Muscle of leg (tissue), 11 donors: Measurements from ENCODE around the gene GAGE2A. TPM values are rescaled to one million over a fixed set of nuclear protein-coding genes. Genes with fewer than 3 reads are reported as not detected.
"Not testable (repeated sequence)": the region's sequence is repeated elsewhere in the genome, so short reads cannot be mapped to it uniquely, and the experiment has no call there.

Experiments used
- DNase-seq: peaks from one replicate; pipeline ENCODE4 v3.0.0; 2013
- H3K27ac ChIP-seq: one replicate; pipeline ENCODE4 v1.5.1; 2013; ENCODE audit warnings: mild to moderate bottlenecking, low read length, control low read depth
- H3K27me3 ChIP-seq: one replicate; pipeline ENCODE4 v1.6.1; 2013; ENCODE audit warnings: low read length; ENCODE audit not compliant: control insufficient read depth, insufficient read depth
- H3K36me3 ChIP-seq: one replicate; pipeline ENCODE4 v1.6.1; 2013; ENCODE audit warnings: low read length; ENCODE audit not compliant: control insufficient read depth, insufficient read depth
- H3K4me1 ChIP-seq: one replicate; pipeline ENCODE4 v1.6.1; 2013; ENCODE audit warnings: low read length; ENCODE audit not compliant: control insufficient read depth, insufficient read depth
- H3K4me3 ChIP-seq: one replicate; pipeline ENCODE4 v1.5.1; 2013; ENCODE audit warnings: low read length, control low read depth
- H3K9me3 ChIP-seq: replicated peaks from 2 replicates; pipeline ENCODE4 v1.6.1; 2013; ENCODE audit warnings: low read depth, low read length; ENCODE audit not compliant: control insufficient read depth
- WGBS: methylation state at CpG from one replicate; pipeline ENCODE4 v1.1.5; 2013; ENCODE audit warnings: missing lambda C conversion rate; ENCODE audit not compliant: insufficient coverage; 5-methylcytosine and 5-hydroxymethylcytosine counted together
- polyA plus RNA-seq, 8 donors: library from polyadenylated mRNA; unstranded; fragments of 120-200 nt; gene quantifications; one replicate each; pipeline versions ENCODE4 v1.2.1 to v1.2.3, GENCODE V29; 2013; ENCODE audit warnings: inconsistent platforms in 1 of 8, low replicate concordance in 1 of 8; ENCODE audit not compliant: insufficient read length in 8 of 8, insufficient read depth in 1 of 8
- total RNA-seq: library from RNA; stranded (reverse); fragments of 120-200 nt; gene quantifications from one replicate; pipeline ENCODE4 v1.2.4, GENCODE V29; 2013

GAGE2A gene
- total and polyA plus RNA-seq, 9 donors, result not detected

DNA sequence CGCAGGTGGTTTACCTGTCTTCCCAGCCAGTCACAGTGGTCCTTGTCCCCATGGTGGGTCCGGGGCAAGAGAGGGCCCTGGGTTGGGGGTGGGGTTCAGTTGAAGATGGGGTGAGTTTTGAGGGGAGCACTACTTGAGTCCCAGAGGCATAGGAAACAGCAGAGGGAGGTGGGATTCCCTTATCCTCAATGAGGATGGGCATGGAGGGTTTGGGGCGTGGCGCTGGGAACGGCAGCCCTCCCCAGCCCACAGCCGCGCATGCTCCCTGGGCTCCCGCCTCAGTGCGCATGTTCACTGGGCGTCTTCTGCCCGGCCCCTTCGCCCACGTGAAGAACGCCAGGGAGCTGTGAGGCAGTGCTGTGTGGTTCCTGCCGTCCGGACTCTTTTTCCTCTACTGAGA is 9.4 kb downstream of the GAGE2A start, which contains the start of gene GAGE1:
Gene GAGE1 (plus strand): TSS at position 301 of the 400 bp plus-strand sequence. CDS start 1,155 bp downstream, outside the sequence.
- not testable (repeated sequence) for H3K27ac ChIP-seq, H3K36me3 ChIP-seq, H3K4me1 ChIP-seq, H3K4me3 ChIP-seq, DNase-seq, H3K9me3 ChIP-seq, H3K27me3 ChIP-seq
- WGBS, result no CpG with 5 or more reads among the region's 16 CpGs

DNA sequence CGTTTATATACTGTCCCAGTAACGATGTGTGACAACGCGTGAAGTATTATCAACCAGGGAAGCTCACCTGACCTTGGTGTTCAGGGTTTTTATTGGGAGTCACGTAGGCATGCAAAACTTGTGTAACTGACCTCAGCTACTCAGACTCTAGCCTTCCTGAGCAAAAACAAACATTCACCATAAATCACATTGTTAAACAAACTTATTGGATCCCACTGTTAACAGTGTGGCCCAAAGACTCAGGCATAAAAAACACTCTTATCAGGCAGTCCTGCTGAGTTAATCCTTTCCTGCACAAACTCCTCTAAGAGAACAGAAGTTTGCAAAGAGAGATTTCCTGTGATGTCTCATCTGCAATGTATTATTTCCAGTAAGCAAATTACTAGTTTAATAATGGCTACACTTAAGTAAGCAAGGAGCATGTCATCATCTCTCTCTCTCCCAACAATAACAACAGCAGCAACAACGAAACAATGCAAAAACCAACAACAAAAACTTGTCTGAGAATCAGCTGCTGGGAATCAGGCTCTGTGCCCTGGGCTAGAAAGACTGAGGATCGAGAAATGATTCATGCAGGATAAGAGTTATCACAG is 21.5 kb downstream of the GAGE2A start:
- Histone ChIP-seq H3K27ac (no peak overlapping the region), H3K36me3 (no peaks in the 10 kb centered on the region), H3K4me3 (no peak overlapping the region), H3K4me1 (no peaks in the 10 kb centered on the region), H3K27me3 (peaks cover 3% of the 10 kb centered on the region), H3K9me3 (no peaks in the 10 kb centered on the region)
- DNase-seq, result no peak
- 0% methylated on average over 1 of the region's 7 CpGs for WGBS

GRCh38 chrX:49618574-49618973 is 29.3 kb downstream of the GAGE2A start:
- Histone ChIP-seq H3K27me3 (no peaks in the 10 kb centered on the region), H3K27ac (no peak overlapping the region), H3K36me3 (no peaks in the 10 kb centered on the region), H3K4me3 (no peak overlapping the region), H3K4me1 (no peaks in the 10 kb centered on the region), H3K9me3 (no peaks in the 10 kb centered on the region)
- no peak for DNase-seq
- WGBS, result 83% methylated on average over 1 of the region's 2 CpGs

GRCh38 chrX:49627086-49627777 is 37.9 kb downstream of the GAGE2A start:
- no peaks in the 10 kb centered on the region for H3K36me3 ChIP-seq
- DNase-seq, result no peak
- 74% methylated on average over 32 of the region's 33 CpGs for WGBS
- H3K27me3 ChIP-seq, result no peaks in the 10 kb centered on the region
- peaks cover 8% of the 10 kb centered on the region for H3K9me3 ChIP-seq
- H3K27ac ChIP-seq, result no peak overlapping the region
- no peaks in the 10 kb centered on the region for H3K4me1 ChIP-seq
- H3K4me3 ChIP-seq, result no peak overlapping the region

GRCh38 chrX:49644991-49645637 is 55.8 kb downstream of the GAGE2A start:
- 71% methylated on average over 8 of the region's 8 CpGs for WGBS
- Histone ChIP-seq H3K4me3 (no peak overlapping the region), H3K36me3 (no peaks in the 10 kb centered on the region), H3K9me3 (no peaks in the 10 kb centered on the region), H3K4me1 (no peaks in the 10 kb centered on the region), H3K27me3 (peaks cover 13% of the 10 kb centered on the region), H3K27ac (no peak overlapping the region)
- no peak for DNase-seq

Other genes starting within 250 kb of the GAGE2A start
- gene GAGE12C, start 57.3 kb upstream of the GAGE2A start, total RNA-seq, result not detected
- not detected for gene GAGE12C, start 57.3 kb upstream of the GAGE2A start, polyA plus RNA-seq
- gene GAGE12D, start 47.8 kb upstream of the GAGE2A start, total RNA-seq, result not detected
- gene GAGE12D, start 47.8 kb upstream of the GAGE2A start, polyA plus RNA-seq, result not detected
- not detected for gene GAGE12E, start 38.2 kb upstream of the GAGE2A start, total RNA-seq
- not detected for gene GAGE12E, start 38.2 kb upstream of the GAGE2A start, polyA plus RNA-seq
- gene GAGE12F, start 28.7 kb upstream of the GAGE2A start, total RNA-seq, result not detected
- not detected for gene GAGE12F, start 28.7 kb upstream of the GAGE2A start, polyA plus RNA-seq
- not detected for gene GAGE12G, start 19.1 kb upstream of the GAGE2A start, total RNA-seq
- gene GAGE12G, start 19.1 kb upstream of the GAGE2A start, polyA plus RNA-seq, result not detected
- not detected for gene GAGE12H, start 9.5 kb upstream of the GAGE2A start, total RNA-seq
- gene GAGE12H, start 9.5 kb upstream of the GAGE2A start, polyA plus RNA-seq, result not detected
- gene GAGE1, start 9.5 kb downstream of the GAGE2A start, total RNA-seq, result not detected
- gene GAGE1, start 9.5 kb downstream of the GAGE2A start, polyA plus RNA-seq, result not detected
- gene PAGE1, start 106.5 kb downstream of the GAGE2A start, total RNA-seq, result not detected
- not detected for gene PAGE1, start 106.5 kb downstream of the GAGE2A start, polyA plus RNA-seq
- 1.2 TPM for gene PAGE4, start 239.8 kb downstream of the GAGE2A start, total RNA-seq
- gene PAGE4, start 239.8 kb downstream of the GAGE2A start, polyA plus RNA-seq, result not detected